Nephron (organoid): ENCODE measurements around the gene LASP1.

Source experiments
- H3K27ac Mint-ChIP-seq, 3 experiments: 2 replicates each; pipeline ENCODE4 v1.8.0; 2020; ENCODE audit warnings: mixed read lengths in 3 of 3, mild to moderate bottlenecking in 2 of 3, moderate library complexity in 1 of 3
- H3K27me3 Mint-ChIP-seq: 2 replicates; pipeline ENCODE4 v1.8.0; 2021; ENCODE audit warnings: low read depth, mild to moderate bottlenecking, moderate library complexity, mixed read lengths
- H3K36me3 Mint-ChIP-seq: 2 replicates; pipeline ENCODE4 v1.8.0; 2020; ENCODE audit warnings: low read depth, mixed read lengths
- H3K4me1 Mint-ChIP-seq: 2 replicates; pipeline ENCODE4 v1.8.0; 2020; ENCODE audit warnings: mixed read lengths
- H3K4me3 Mint-ChIP-seq, 3 experiments: 2 replicates each; pipeline ENCODE4 v1.8.0; 2020; ENCODE audit warnings: mild to moderate bottlenecking in 3 of 3, mixed read lengths in 3 of 3, moderate library complexity in 2 of 3
- H3K9me3 Mint-ChIP-seq: 2 replicates; pipeline ENCODE4 v1.8.0; 2020; ENCODE audit warnings: mixed read lengths
- TF ChIP-seq, protein P1 (sequence below), 3 experiments: fragments of 200-600 bp; sonication (generic); IDR thresholded peaks; one replicate each; pipeline ENCODE4 v1.5.0; 2021; ENCODE audit warnings: antibody characterized with exemption in 3 of 3; ENCODE audit not compliant: unreplicated experiment in 3 of 3

The LASP1 gene

DNA sequence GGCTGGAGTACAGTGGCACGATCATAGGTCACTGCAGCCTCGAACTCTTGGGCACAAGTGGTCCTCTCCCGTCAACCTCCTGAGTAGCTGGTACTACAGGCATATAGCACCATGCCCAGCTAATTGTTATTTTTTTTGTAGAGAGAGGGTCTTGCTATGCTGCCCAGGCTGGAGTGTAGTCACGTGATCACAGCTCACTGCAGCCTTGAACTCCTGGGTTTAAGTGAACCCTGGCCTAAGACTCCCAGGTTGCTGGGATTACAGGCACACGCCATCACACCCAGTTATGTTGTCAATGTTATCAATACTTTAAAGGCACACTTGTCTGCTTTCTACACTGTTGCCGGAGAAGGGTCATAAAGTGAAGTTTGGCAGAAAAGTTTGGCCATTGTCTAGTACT lies 33.5 kb downstream of the LASP1 start:
- Mint-ChIP-seq H3K27ac (no peak overlapping the region), H3K4me3 (no peak overlapping the region), H3K36me3 (peaks cover 41% of the 10 kb centered on the region), H3K9me3 (no peaks in the 10 kb centered on the region), H3K27me3 (no peaks in the 10 kb centered on the region), H3K4me1 (peaks cover 19% of the 10 kb centered on the region)
- TF ChIP-seq, protein P1, sequence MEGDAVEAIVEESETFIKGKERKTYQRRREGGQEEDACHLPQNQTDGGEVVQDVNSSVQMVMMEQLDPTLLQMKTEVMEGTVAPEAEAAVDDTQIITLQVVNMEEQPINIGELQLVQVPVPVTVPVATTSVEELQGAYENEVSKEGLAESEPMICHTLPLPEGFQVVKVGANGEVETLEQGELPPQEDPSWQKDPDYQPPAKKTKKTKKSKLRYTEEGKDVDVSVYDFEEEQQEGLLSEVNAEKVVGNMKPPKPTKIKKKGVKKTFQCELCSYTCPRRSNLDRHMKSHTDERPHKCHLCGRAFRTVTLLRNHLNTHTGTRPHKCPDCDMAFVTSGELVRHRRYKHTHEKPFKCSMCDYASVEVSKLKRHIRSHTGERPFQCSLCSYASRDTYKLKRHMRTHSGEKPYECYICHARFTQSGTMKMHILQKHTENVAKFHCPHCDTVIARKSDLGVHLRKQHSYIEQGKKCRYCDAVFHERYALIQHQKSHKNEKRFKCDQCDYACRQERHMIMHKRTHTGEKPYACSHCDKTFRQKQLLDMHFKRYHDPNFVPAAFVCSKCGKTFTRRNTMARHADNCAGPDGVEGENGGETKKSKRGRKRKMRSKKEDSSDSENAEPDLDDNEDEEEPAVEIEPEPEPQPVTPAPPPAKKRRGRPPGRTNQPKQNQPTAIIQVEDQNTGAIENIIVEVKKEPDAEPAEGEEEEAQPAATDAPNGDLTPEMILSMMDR (IDR thresholded peaks at IDR 0.05; ENCODE audit: unreplicated experiment in 3 of 3) = no peak

- no peaks in the 10 kb centered on the region for H3K27me3 Mint-ChIP-seq
- peaks cover 30% of the 10 kb centered on the region for H3K36me3 Mint-ChIP-seq
- no peak overlapping the region for H3K27ac Mint-ChIP-seq
- no peak overlapping the region for H3K4me3 Mint-ChIP-seq
- no peaks in the 10 kb centered on the region for H3K9me3 Mint-ChIP-seq
- TF ChIP-seq, protein P1 (IDR thresholded peaks at IDR 0.05; ENCODE audit: unreplicated experiment in 3 of 3) = no peak
- H3K4me1 Mint-ChIP-seq = peaks cover 14% of the 10 kb centered on the region
These were observed 35.0 kb downstream of the LASP1 start for GRCh38 chr17:38904892-38905291.

DNA sequence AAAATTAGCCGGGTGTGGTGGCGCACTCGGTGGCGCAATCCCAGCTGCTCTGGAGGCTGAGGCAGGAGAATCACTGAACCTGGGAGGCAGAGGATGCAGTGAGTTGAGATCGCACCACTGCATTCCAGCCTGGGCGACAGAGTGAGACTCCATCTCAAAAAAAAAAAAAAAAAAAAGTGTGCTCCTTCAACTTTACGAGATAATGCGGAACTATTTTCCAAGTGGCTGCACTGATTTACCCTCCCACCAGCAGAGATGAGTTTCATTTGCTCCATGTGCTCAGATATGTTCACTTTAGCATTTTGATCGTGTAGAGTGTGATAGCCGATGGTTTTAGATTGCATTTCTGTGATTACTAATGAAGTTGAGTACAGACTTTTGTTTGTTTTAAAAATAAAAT lies 35.5 kb downstream of the LASP1 start:
- Mint-ChIP-seq H3K4me3 (no peak overlapping the region), H3K9me3 (no peaks in the 10 kb centered on the region), H3K36me3 (peaks cover 30% of the 10 kb centered on the region), H3K27me3 (no peaks in the 10 kb centered on the region), H3K4me1 (peaks cover 14% of the 10 kb centered on the region), H3K27ac (no peak overlapping the region)
- TF ChIP-seq, protein P1 (IDR thresholded peaks at IDR 0.05; ENCODE audit: unreplicated experiment in 3 of 3) = no peak

DNA sequence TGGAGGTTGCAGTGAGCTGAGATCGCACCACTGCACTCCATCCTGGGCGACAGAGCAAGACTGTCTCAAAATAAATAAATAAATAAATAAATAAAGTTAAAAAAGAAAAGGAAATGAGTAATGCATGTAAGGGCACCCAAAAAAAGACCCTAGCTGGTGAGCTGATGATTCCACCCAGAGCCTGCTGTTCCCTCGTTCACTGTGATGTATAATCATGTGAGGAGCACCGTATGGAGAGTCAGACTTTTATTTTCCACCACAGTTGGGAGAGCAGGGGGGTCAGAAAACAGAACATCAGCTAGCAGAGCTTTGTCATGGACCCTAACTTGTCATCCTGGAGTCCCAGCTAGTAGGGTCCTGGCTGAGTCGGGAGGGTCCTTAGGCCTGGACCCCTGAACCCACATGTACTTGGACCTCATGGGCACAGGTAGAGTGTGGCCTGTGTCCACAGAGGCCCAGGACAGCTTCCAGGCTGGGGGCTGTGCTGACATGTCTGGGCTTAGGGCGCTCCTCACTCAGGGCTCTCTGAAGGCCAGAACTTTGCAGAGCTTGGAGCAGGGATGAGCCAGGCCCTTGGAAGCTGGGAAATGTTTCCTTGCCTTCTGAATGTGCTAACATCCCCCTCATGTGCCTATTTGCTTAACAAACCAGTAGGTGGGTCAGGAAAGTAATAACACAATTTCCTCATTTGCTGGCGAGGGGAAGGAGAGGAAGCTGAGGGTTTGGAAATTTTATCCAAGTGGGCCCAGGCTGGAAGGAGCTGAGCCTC lies 36.8 kb downstream of the LASP1 start:
- Mint-ChIP-seq H3K4me3 (no peak overlapping the region), H3K9me3 (no peaks in the 10 kb centered on the region), H3K4me1 (peaks cover 8% of the 10 kb centered on the region), H3K27me3 (no peaks in the 10 kb centered on the region), H3K36me3 (peaks cover 25% of the 10 kb centered on the region), H3K27ac (no peak overlapping the region)
- TF ChIP-seq, protein P1 (IDR thresholded peaks at IDR 0.05; ENCODE audit: unreplicated experiment in 3 of 3) = no peak

DNA sequence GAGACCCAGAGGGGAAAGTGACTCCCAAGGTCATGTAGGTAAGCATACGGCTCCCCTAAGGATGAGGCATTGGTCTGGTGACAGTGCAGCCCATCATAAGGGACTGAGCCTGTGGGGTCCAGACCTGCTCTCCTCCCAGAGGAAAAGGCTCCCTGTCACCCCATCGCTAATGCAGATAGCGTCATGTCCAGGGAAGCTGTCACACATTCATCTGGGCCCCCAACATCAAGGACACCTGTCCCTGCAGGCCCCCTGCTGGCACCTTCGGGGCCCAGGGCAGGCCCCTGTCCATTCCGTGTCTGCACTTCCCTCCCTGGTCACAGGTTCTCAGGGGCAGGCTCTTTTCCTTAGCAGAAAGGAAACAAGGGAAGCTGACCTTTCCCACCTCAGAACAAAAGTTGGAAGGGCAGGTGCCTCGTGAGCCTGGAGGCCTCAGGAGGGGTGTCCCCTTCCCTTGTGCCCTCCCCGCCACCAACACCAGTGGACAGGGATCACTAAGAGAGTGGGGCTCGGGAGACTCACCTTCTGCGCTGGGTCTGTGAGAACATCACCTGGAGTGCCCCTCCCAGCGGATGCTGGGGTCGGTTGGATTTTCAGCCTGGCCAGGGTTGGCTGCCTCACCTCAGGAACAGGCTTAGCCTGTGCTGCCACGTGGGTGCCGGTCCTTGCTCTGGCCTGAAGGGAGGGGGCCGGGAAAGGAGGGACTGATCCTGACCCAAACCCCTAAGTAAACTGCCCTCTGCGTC lies 38.2 kb downstream of the LASP1 start:
- peak overlapping the region in 1 of 3 experiments; percentile 61 for H3K27ac Mint-ChIP-seq
- H3K9me3 Mint-ChIP-seq = no peaks in the 10 kb centered on the region
- H3K27me3 Mint-ChIP-seq = no peaks in the 10 kb centered on the region
- H3K4me1 Mint-ChIP-seq = peaks cover 8% of the 10 kb centered on the region
- peaks cover 21% of the 10 kb centered on the region for H3K36me3 Mint-ChIP-seq
- no peak overlapping the region for H3K4me3 Mint-ChIP-seq
- TF ChIP-seq, protein P1 (IDR thresholded peaks at IDR 0.05; ENCODE audit: unreplicated experiment in 3 of 3) = no peak
